HG03139 (cell line): Measurements from ENCODE around the gene MECR.
"Not testable (repeated sequence)": the region's sequence is repeated elsewhere in the genome, so short reads cannot be mapped to it uniquely, and the experiment has no call there.

ENCODE experiments used
- ATAC-seq: cut with Tn5 transposase; IDR thresholded peaks from one replicate; pipeline ENCODE4 v1.9.1; 2021; ENCODE audit not compliant: unreplicated experiment

Gene MECR

GRCh38 chr1:29171521-29171920 lies 59.2 kb downstream of the MECR start:
- no peak for ATAC-seq

GRCh38 chr1:29171089-29171488 lies 59.6 kb downstream of the MECR start:
- no peak for ATAC-seq

GRCh38 chr1:29169976-29170375 lies 60.8 kb downstream of the MECR start:
- ATAC-seq = no peak

- no peak for ATAC-seq
Observed at GRCh38 chr1:29167904-29168303, 62.8 kb downstream of the MECR start.

- no peak for ATAC-seq
Observed at GRCh38 chr1:29166291-29166878, 64.3 kb downstream of the MECR start.

GRCh38 chr1:29164588-29164987 lies 66.1 kb downstream of the MECR start:
- no peak for ATAC-seq

- no peak for ATAC-seq
Observed at GRCh38 chr1:29162476-29163138, 68.1 kb downstream of the MECR start.

- no peak for ATAC-seq
Observed at GRCh38 chr1:29162025-29162424, 68.7 kb downstream of the MECR start.

- ATAC-seq = no peak
Observed at GRCh38 chr1:29159773-29160172, 71.0 kb downstream of the MECR start.

GRCh38 chr1:29157269-29157601 lies 73.5 kb downstream of the MECR start:
- no peak for ATAC-seq

- no peak for ATAC-seq
Observed at GRCh38 chr1:29156543-29157268, 74.0 kb downstream of the MECR start.

GRCh38 chr1:29152046-29152805 lies 78.5 kb downstream of the MECR start:
- ATAC-seq = no peak

- not testable (repeated sequence) for ATAC-seq
Observed at GRCh38 chr1:29150346-29150745, 80.4 kb downstream of the MECR start.

- no peak for ATAC-seq
Observed at GRCh38 chr1:29148656-29149491, 81.9 kb downstream of the MECR start.

- ATAC-seq = no peak
Observed at GRCh38 chr1:29145739-29146437, 84.8 kb downstream of the MECR start.

GRCh38 chr1:29144178-29144577 lies 86.6 kb downstream of the MECR start:
- no peak for ATAC-seq

- no peak for ATAC-seq
Observed at GRCh38 chr1:29142714-29143113, 88.0 kb downstream of the MECR start.
